B cell (primary cell): Measurements from ENCODE around the gene ADAMTSL2. TPM values are rescaled to one million over a fixed set of nuclear protein-coding genes. Genes with fewer than 3 reads are reported as not detected.

Experiments used
- ATAC-seq: fragments of 200-7000 bp; cut with Tn5 transposase; one replicate; pipeline ENCODE4 v1.10.0; 2021; ENCODE audit warnings: low read depth, mild to moderate bottlenecking, moderate number of reproducible peaks, moderate library complexity
- CTCF ChIA-PET: fragments of 350-600 bp; sonication (Branson Sonifier 250); formaldehyde crosslinking; loops from one replicate; lab custom pipeline; 2021; ENCODE audit warnings: antibody characterized with exemption, inconsistent platforms; lab: Charles Lee
- POLR2A ChIA-PET: fragments of 350-600 bp; sonication (Branson Sonifier 250); formaldehyde crosslinking; loops from one replicate; lab custom pipeline; 2021; ENCODE audit warnings: antibody characterized with exemption; lab: Charles Lee
- DNase-seq: peaks from one replicate; pipeline ENCODE4 v3.0.0; 2013
- H2AFZ ChIP-seq: 2 replicates; pipeline ENCODE4 v1.6.1; 2012; ENCODE audit warnings: mild to moderate bottlenecking, low read depth, low read length; ENCODE audit not compliant: insufficient read depth, poor library complexity, severe bottlenecking
- H3K27ac ChIP-seq, 2 donors: 1 replicate in 1 of 2; 2 replicates in 1 of 2; pipeline ENCODE4 v1.5.1; 2012 to 2013; ENCODE audit warnings: low read length in 2 of 2, mild to moderate bottlenecking in 2 of 2, moderate library complexity in 1 of 2
- H3K27me3 ChIP-seq, 4 experiments: fragments of 200-600 bp in 1 of 4; sonication (generic) in 1 of 4; replicated peaks in 1 of 4; 1 replicate in 2 of 4; 2 replicates in 2 of 4; pipeline versions ENCODE4 v1.6.1 to v1.7.0; 2013 to 2016; ENCODE audit warnings: low read length in 3 of 4, mild to moderate bottlenecking in 2 of 4, mixed read lengths in 1 of 4, moderate library complexity in 1 of 4; ENCODE audit not compliant: insufficient read depth in 4 of 4, control insufficient read depth in 3 of 4; ENCODE audit errors: control extremely low read depth in 1 of 4
- H3K36me3 ChIP-seq, 2 experiments: replicated peaks in 1 of 2; 1 replicate in 1 of 2; 2 replicates in 1 of 2; pipeline versions ENCODE4 v1.6.1 to v1.7.1; 2013; ENCODE audit warnings: low read length in 1 of 2; ENCODE audit not compliant: insufficient read depth in 2 of 2, control insufficient read depth in 1 of 2; ENCODE audit errors: control extremely low read depth in 1 of 2, extremely low read depth in 1 of 2
- H3K4me1 ChIP-seq, 2 donors: fragments of 200-600 bp in 1 of 2; sonication (generic) in 1 of 2; 1 replicate in 1 of 2; 2 replicates in 1 of 2; pipeline versions ENCODE4 v1.5.1 to v1.6.1; 2013 to 2017; ENCODE audit warnings: low read length in 2 of 2; ENCODE audit not compliant: control insufficient read depth in 2 of 2, insufficient read depth in 2 of 2
- H3K4me2 ChIP-seq: replicated peaks from 2 replicates; pipeline ENCODE3; 2012; ENCODE audit warnings: mild to moderate bottlenecking, low read depth, low read length; ENCODE audit not compliant: poor library complexity, severe bottlenecking
- H3K4me3 ChIP-seq, 5 experiments: fragments of 200-600 bp in 1 of 5; sonication (generic) in 1 of 5; 1 replicate in 3 of 5; 2 replicates in 2 of 5; pipeline versions ENCODE4 v1.5.1 to v1.7.0; 2011 to 2016; ENCODE audit warnings: low read length in 4 of 5, mild to moderate bottlenecking in 4 of 5, low read depth in 2 of 5, control low read depth in 1 of 5, moderate library complexity in 1 of 5; ENCODE audit not compliant: insufficient read depth in 1 of 5; ENCODE audit errors: control extremely low read depth in 1 of 5, extremely low read depth in 1 of 5
- H3K79me2 ChIP-seq: fragments of 200-600 bp; sonication (generic); one replicate; pipeline ENCODE4 v1.6.0; 2016; ENCODE audit warnings: low read length; ENCODE audit not compliant: control insufficient read depth, insufficient read depth
- H3K9ac ChIP-seq: fragments of 200-600 bp; sonication (generic); 2 replicates; pipeline ENCODE4 v1.6.1; 2017; ENCODE audit warnings: mild to moderate bottlenecking, low read length, moderate library complexity
- H3K9me3 ChIP-seq, 3 donors: one replicate each; pipeline versions ENCODE4 v1.6.1 to v1.7.1; 2013; ENCODE audit warnings: low read length in 2 of 3; ENCODE audit not compliant: control insufficient read depth in 2 of 3, insufficient read depth in 1 of 3; ENCODE audit errors: control extremely low read depth in 1 of 3
- H4K20me1 ChIP-seq: 2 replicates; pipeline ENCODE4 v1.6.0; 2012; ENCODE audit warnings: mild to moderate bottlenecking, low read length; ENCODE audit not compliant: insufficient read depth, control insufficient read depth, poor library complexity, severe bottlenecking
- H3K27ac Mint-ChIP-seq: one replicate; pipeline ENCODE4 v1.8.0; 2021; ENCODE audit warnings: mixed read lengths
- H3K27me3 Mint-ChIP-seq: one replicate; pipeline ENCODE4 v1.8.0; 2021; ENCODE audit warnings: mixed read lengths
- H3K4me1 Mint-ChIP-seq: one replicate; pipeline ENCODE4 v1.8.0; 2021; ENCODE audit warnings: mixed read lengths
- H3K4me3 Mint-ChIP-seq: one replicate; pipeline ENCODE4 v1.8.0; 2021; ENCODE audit warnings: mixed read lengths
- H3K9me3 Mint-ChIP-seq: one replicate; pipeline ENCODE4 v1.8.0; 2022; ENCODE audit warnings: mixed read lengths; ENCODE audit not compliant: insufficient read depth
- CTCF ChIP-seq: fragments of 200-600 bp; IDR thresholded peaks from one replicate; pipeline ENCODE4 v1.8.0; 2022; ENCODE audit warnings: antibody characterized with exemption, mild to moderate bottlenecking
- EZH2 ChIP-seq: IDR thresholded peaks from 2 replicates; pipeline ENCODE4 v1.6.1; 2012; ENCODE audit warnings: borderline replicate concordance, low read depth, mild to moderate bottlenecking, moderate library complexity, low read length; ENCODE audit not compliant: insufficient read depth, poor library complexity, severe bottlenecking
- whole genome bisulfite sequencing: methylation state at CpG from one replicate; pipeline ENCODE4 v1.1.5; 2013; ENCODE audit warnings: missing lambda C conversion rate; ENCODE audit not compliant: insufficient coverage; 5-methylcytosine and 5-hydroxymethylcytosine counted together
- intact Hi-C: fragments of 100-400 bp; cut with micrococcal nuclease; formaldehyde crosslinking; loops from one replicate; pipeline ENCODE4 v1.10.0; 2022
- polyA plus RNA-seq: library from polyadenylated mRNA; depleted of rRNA; stranded (reverse); fragments of >200 nt; gene quantifications from 2 replicates; pipeline ENCODE4 v1.2.3, GENCODE V29; 2012
- total RNA-seq, 2 donors: library from RNA; stranded (reverse); fragments of 120-200 nt in 1 of 2; gene quantifications; 1 replicate in 1 of 2; 2 replicates in 1 of 2; pipeline versions ENCODE4 v1.2.3 to v1.2.4, GENCODE V29; 2013 to 2022

Gene ADAMTSL2
- total and polyA plus RNA-seq, 2 donors (not counting 1 experiment from before 2014, with no cell fraction given) = 0.03 TPM; not detected in 1

DNA sequence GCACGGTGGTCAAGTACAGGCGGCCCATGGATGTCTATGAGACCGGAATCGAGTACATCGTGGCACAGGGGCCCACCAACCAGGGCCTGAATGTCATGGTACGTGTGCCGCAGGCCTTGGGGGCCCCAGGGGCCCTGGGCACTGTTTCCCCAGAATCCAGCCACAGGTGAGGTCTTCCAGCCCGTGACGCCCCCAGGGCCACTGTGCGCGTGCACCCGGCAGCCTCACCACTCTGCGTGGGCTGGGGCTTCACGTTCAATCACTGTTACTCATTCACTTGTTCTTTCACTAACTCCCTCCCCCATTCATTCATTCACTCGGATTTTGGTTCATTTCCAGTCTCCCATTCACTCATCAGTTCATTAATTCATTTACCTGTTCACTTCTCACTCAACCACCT, 12.6 kb downstream of the ADAMTSL2 start:
- intact Hi-C loops = no loop called here
- Histone ChIP-seq H3K4me2 (no peak overlapping the region), H2AFZ (no peak overlapping the region), H3K36me3 (no peaks in the 10 kb centered on the region), H3K4me3 (no peak overlapping the region), H4K20me1 (no peaks in the 10 kb centered on the region), H3K9ac (no peak overlapping the region), H3K27ac (no peak overlapping the region), H3K9me3 (no peaks in the 10 kb centered on the region), H3K27me3 (peaks cover 0 to 3% (median 0%) of the 10 kb centered on the region in 4 experiments), H3K4me1 (no peaks in the 10 kb centered on the region), H3K79me2 (no peaks in the 10 kb centered on the region)
- Mint-ChIP-seq H3K4me1 (no peaks in the 10 kb centered on the region), H3K27me3 (peaks cover 16% of the 10 kb centered on the region), H3K9me3 (no peaks in the 10 kb centered on the region), H3K4me3 (no peak overlapping the region), H3K27ac (no peak overlapping the region)
- CTCF ChIA-PET = no interaction called here
- no peak for DNase-seq
- POLR2A ChIA-PET = no interaction called here
- no peak for TF ChIP-seq CTCF
- TF ChIP-seq EZH2 = no peak
- no peak for ATAC-seq
- WGBS = 86% methylated on average over 15 of the region's 15 CpGs

DNA sequence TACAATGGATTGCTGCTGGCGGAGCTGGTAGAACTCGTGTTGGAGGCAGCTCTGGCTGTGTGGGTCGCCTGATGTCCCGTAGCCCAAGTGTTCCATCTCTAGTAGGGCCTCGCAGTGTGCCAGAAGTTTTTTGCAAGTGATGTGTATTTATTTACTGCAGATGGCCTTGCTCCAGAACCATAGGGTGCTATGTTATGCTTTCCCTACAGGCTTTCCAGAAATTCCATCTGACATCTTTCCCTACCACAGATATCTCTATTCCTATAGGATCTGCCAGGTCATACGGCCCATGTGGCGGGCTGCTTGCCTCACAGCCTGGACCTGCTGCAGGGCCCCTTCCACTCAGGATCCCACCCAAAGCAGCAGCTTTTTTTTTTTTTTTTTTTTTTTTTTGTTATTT, 16.9 kb downstream of the ADAMTSL2 start:
- Mint-ChIP-seq H3K4me3 (no peak overlapping the region), H3K27ac (no peak overlapping the region), H3K27me3 (peaks cover 23% of the 10 kb centered on the region), H3K4me1 (no peaks in the 10 kb centered on the region), H3K9me3 (no peaks in the 10 kb centered on the region)
- H3K9ac ChIP-seq = no peak overlapping the region
- POLR2A ChIA-PET = no interaction called here
- peaks cover 0 to 11% (median 0%) of the 10 kb centered on the region in 4 experiments for H3K27me3 ChIP-seq
- intact Hi-C loops = no loop called here
- CTCF ChIA-PET = no interaction called here
- H3K9me3 ChIP-seq = peaks cover 0 to 1% (median 0%) of the 10 kb centered on the region in 3 donors
- H4K20me1 ChIP-seq = no peaks in the 10 kb centered on the region
- ATAC-seq (no peak), DNase-seq (no peak)
- no peaks in the 10 kb centered on the region for H3K79me2 ChIP-seq
- no peak for TF ChIP-seq CTCF
- TF ChIP-seq EZH2 = no peak
- no peak overlapping the region for H3K27ac ChIP-seq
- H2AFZ ChIP-seq = no peak overlapping the region
- no peak overlapping the region for H3K4me3 ChIP-seq
- no peak overlapping the region for H3K4me2 ChIP-seq
- no peaks in the 10 kb centered on the region for H3K4me1 ChIP-seq
- WGBS = 73% methylated on average over 3 of the region's 7 CpGs
- H3K36me3 ChIP-seq = no peaks in the 10 kb centered on the region
